Measurements from ENCODE around the gene NXPH3.

GRCh38 chr17:49588726-49589576, 13.3 kb downstream of the NXPH3 start:
- no peak for TF ChIP-seq CTCF (IDR thresholded peaks at IDR 0.05; ENCODE audit: poor library complexity)
- TF ChIP-seq EZH2 (IDR thresholded peaks at IDR 0.05; ENCODE audit: borderline replicate concordance) = no peak
- TF ChIP-seq EZH2phosphoT487 (IDR thresholded peaks at IDR 0.05; ENCODE audit: low read depth, severe bottlenecking, unreplicated experiment) = no peak
